SK-N-SH (cell line): ENCODE results near the gene STPG1. TPM values are rescaled to one million over a fixed set of nuclear protein-coding genes. Genes with fewer than 3 reads are reported as not detected.

Experiments
- CTCF ChIA-PET: fragments of 300-600, 350-600 bp; formaldehyde crosslinking; extraction: SDS; loops from one replicate; lab custom pipeline; 2021; lab: Yijun Ruan, JAX
- POLR2A ChIA-PET: fragments of 350-600 bp; sonication (Branson Sonifier 250); formaldehyde crosslinking; extraction: SDS; loops from one replicate; lab custom pipeline; 2020; ENCODE audit warnings: antibody characterized with exemption, inconsistent platforms; lab: Yijun Ruan, JAX
- DNase-seq: peaks from one replicate; pipeline ENCODE4 v3.0.0; 2012
- H2AFZ ChIP-seq: fragments of 200-600 bp; sonication (generic); 2 replicates; pipeline ENCODE4 v1.8.1; 2016; ENCODE audit warnings: antibody characterized with exemption, mild to moderate bottlenecking, low read depth
- H3F3A ChIP-seq: fragments of 200-600 bp; sonication (generic); replicated peaks from 2 replicates; pipeline ENCODE3; 2016; ENCODE audit warnings: antibody characterized with exemption, mild to moderate bottlenecking; ENCODE audit not compliant: insufficient read depth
- H3K27ac ChIP-seq, 2 experiments: fragments of 200-500 bp in 1 of 2; fragments of 200-600 bp in 1 of 2; sonication (Bioruptor generic) in 1 of 2; sonication (generic), shearing (Covaris generic) in 1 of 2; 2 replicates each; pipeline versions ENCODE4 v1.5.1 to v1.6.1; 2014 to 2016; ENCODE audit warnings: low read depth in 2 of 2, inconsistent platforms in 1 of 2, low read length in 1 of 2, mild to moderate bottlenecking in 1 of 2, mixed read lengths in 1 of 2
- H3K27me3 ChIP-seq: fragments of 200-600 bp; sonication (generic), shearing (Covaris generic); 2 replicates; pipeline ENCODE4 v1.6.1; 2016; ENCODE audit warnings: mixed run types; ENCODE audit not compliant: insufficient read depth
- H3K36me3 ChIP-seq, 2 experiments: fragments of 200-500 bp in 1 of 2; fragments of 200-600 bp in 1 of 2; sonication (Bioruptor generic) in 1 of 2; sonication (generic) in 1 of 2; replicated peaks in 1 of 2; 2 replicates each; pipeline versions ENCODE3 to v1.5.1; 2014 to 2016; ENCODE audit warnings: low read length in 1 of 2, mild to moderate bottlenecking in 1 of 2; ENCODE audit not compliant: insufficient read depth in 2 of 2, control insufficient read depth in 1 of 2
- H3K4me1 ChIP-seq, 2 experiments: fragments of 200-500 bp in 1 of 2; fragments of 200-600 bp in 1 of 2; sonication (Bioruptor generic) in 1 of 2; sonication (generic), shearing (Covaris generic) in 1 of 2; 2 replicates each; pipeline versions ENCODE4 v1.5.1 to v1.6.1; 2014 to 2016; ENCODE audit warnings: low read depth in 1 of 2, low read length in 1 of 2, mixed run types in 1 of 2; ENCODE audit not compliant: insufficient read depth in 2 of 2, control insufficient read depth in 1 of 2
- H3K4me2 ChIP-seq: fragments of 200-600 bp; sonication (generic), shearing (Covaris generic); 2 replicates; pipeline ENCODE4 v1.6.1; 2017; ENCODE audit warnings: mixed run types
- H3K4me3 ChIP-seq, 2 experiments: fragments of 200-500 bp in 1 of 2; fragments of 200-600 bp in 1 of 2; sonication (Bioruptor generic) in 1 of 2; sonication (generic), shearing (Covaris generic) in 1 of 2; 2 replicates each; pipeline versions ENCODE4 v1.5.1 to v1.8.1; 2014 to 2016; ENCODE audit warnings: low read depth in 2 of 2, inconsistent platforms in 1 of 2, low read length in 1 of 2, mild to moderate bottlenecking in 1 of 2, mixed read lengths in 1 of 2, moderate library complexity in 1 of 2
- H3K79me2 ChIP-seq: fragments of 200-600 bp; sonication (generic); 2 replicates; pipeline ENCODE4 v1.8.1; 2017; ENCODE audit warnings: mild to moderate bottlenecking; ENCODE audit not compliant: insufficient read depth
- H3K9ac ChIP-seq: fragments of 200-600 bp; sonication (generic); 2 replicates; pipeline ENCODE4 v1.6.1; 2017; ENCODE audit warnings: mixed run types
- H3K9me2 ChIP-seq: fragments of 200-600 bp; sonication (generic); 2 replicates; pipeline ENCODE4 v1.6.1; 2017; ENCODE audit warnings: mixed run types
- H3K9me3 ChIP-seq: fragments of 200-600 bp; sonication (generic); 2 replicates; pipeline ENCODE4 v1.6.1; 2017; ENCODE audit warnings: mixed run types, mild to moderate bottlenecking, moderate library complexity
- H4K20me1 ChIP-seq: fragments of 200-600 bp; sonication (generic); 2 replicates; pipeline ENCODE4 v1.6.1; 2017; ENCODE audit warnings: mild to moderate bottlenecking, mixed run types; ENCODE audit not compliant: insufficient read depth
- EP300 ChIP-seq, 2 experiments: IDR thresholded peaks; 2 replicates each; pipeline versions ENCODE4 v1.4.0 to v1.6.1; 2012; ENCODE audit warnings: borderline replicate concordance in 1 of 2, low read depth in 1 of 2, low read length in 1 of 2
- EZH2phosphoT487 ChIP-seq: fragments of 200-600 bp; sonication (generic); IDR thresholded peaks from 2 replicates; pipeline ENCODE4 v1.6.1; 2017; ENCODE audit warnings: low read depth, mixed run types, mild to moderate bottlenecking, antibody characterized with exemption, moderate library complexity, borderline replicate concordance
- FOSL2 ChIP-seq: IDR thresholded peaks from 2 replicates; pipeline ENCODE4 v1.4.0; 2012; ENCODE audit warnings: low read depth, mild to moderate bottlenecking, moderate library complexity, borderline replicate concordance
- FOXJ3 ChIP-seq: sonication (generic); formaldehyde crosslinking; IDR thresholded peaks from 2 replicates; pipeline ENCODE4 v1.5.1; 2020; ENCODE audit warnings: mild to moderate bottlenecking, missing genetic modification reagents
- GATA2 ChIP-seq: sonication (generic); formaldehyde crosslinking; IDR thresholded peaks from 2 replicates; pipeline ENCODE4 v1.5.0; 2020; ENCODE audit warnings: mild to moderate bottlenecking, missing genetic modification reagents
- JUND ChIP-seq: IDR thresholded peaks from 2 replicates; pipeline ENCODE4 v1.4.0; 2012
- NFIC ChIP-seq: IDR thresholded peaks from 2 replicates; pipeline ENCODE4 v1.4.0; 2012; ENCODE audit warnings: borderline replicate concordance
- RAD21 ChIP-seq: IDR thresholded peaks from 2 replicates; pipeline ENCODE4 v1.6.1; 2012; ENCODE audit warnings: mild to moderate bottlenecking, low read length
- RFX5 ChIP-seq: IDR thresholded peaks from 2 replicates; pipeline ENCODE4 v1.6.1; 2012; ENCODE audit warnings: mild to moderate bottlenecking, improper control_type of control experiment, low read length
- SMC3 ChIP-seq: IDR thresholded peaks from 2 replicates; pipeline ENCODE4 v1.6.1; 2012; ENCODE audit warnings: low read depth, low read length, improper control_type of control experiment
- TAF1 ChIP-seq: IDR thresholded peaks from 2 replicates; pipeline ENCODE4 v1.6.1; 2012; ENCODE audit warnings: low read depth, mild to moderate bottlenecking, low read length, moderate library complexity, borderline replicate concordance
- TCF12 ChIP-seq: IDR thresholded peaks from 2 replicates; pipeline ENCODE4 v1.4.0; 2012
- YY1 ChIP-seq: IDR thresholded peaks from 2 replicates; pipeline ENCODE4 v1.4.0; 2012; ENCODE audit warnings: low read depth, mild to moderate bottlenecking
- WGBS: methylation state at CpG from one replicate; pipeline ENCODE4 v1.1.6; 2017; ENCODE audit warnings: low lambda C conversion rate; 5-methylcytosine and 5-hydroxymethylcytosine counted together
- polyA plus RNA-seq, 3 experiments: library from polyadenylated mRNA; depleted of rRNA; stranded (reverse); fragments of >200 nt; gene quantifications; 2 replicates each; pipeline ENCODE4 v1.2.3, GENCODE V29; 2012
- TF ChIP-seq, protein P1 (sequence below): IDR thresholded peaks from 2 replicates; pipeline ENCODE4; 2012
- TF ChIP-seq, protein P2 (sequence below): fragments of 150-350 bp; IDR thresholded peaks from 2 replicates; pipeline ENCODE4 v1.6.1; 2016; ENCODE audit warnings: mild to moderate bottlenecking, low read depth, low read length
- TF ChIP-seq, protein P3 (sequence below): fragments of 150-350 bp; IDR thresholded peaks from 2 replicates; pipeline ENCODE4 v1.6.1; 2017; ENCODE audit warnings: antibody characterized with exemption, low read length, low read depth, borderline replicate concordance
- TF ChIP-seq, protein P4 (sequence below): IDR thresholded peaks from 2 replicates; pipeline ENCODE4 v1.4.0; 2012; ENCODE audit warnings: low read depth, borderline replicate concordance
- TF ChIP-seq, protein P5 (sequence below): IDR thresholded peaks from 2 replicates; pipeline ENCODE4 v1.6.1; 2012; ENCODE audit warnings: mild to moderate bottlenecking, low read depth, low read length, moderate library complexity

The STPG1 gene
- polyA plus RNA-seq, 1 of the 3 experiments (the other 2 are of a cell fraction), result 8.7 TPM

DNA sequence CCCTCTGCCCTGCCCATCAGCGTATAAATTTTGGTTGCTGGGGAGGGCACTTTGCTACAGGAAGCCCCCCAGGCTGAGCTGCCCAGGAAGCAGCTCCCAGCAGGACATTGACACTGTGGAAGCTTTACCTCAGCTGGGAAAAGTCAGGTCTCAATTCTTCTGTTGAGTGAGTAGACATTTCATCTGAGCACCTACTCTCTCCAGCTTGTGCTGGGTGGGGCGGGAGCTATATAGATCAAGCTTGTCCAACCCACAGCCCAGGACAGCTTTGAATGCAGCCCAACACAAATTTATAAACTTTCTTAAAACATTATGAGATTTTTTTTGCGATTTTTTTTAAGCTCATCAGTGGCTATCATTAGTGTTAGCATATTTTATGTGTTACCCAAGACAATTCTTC lies 11.4 kb upstream of the STPG1 start:
- DNase-seq, result no peak
- no peaks in the 10 kb centered on the region for H4K20me1 ChIP-seq
- H2AFZ ChIP-seq, result no peak overlapping the region
- ChIA-PET POLR2A (no interaction called here), CTCF (interaction anchor here (1.5 to 3.5 kb wide), 3 partner anchors 10 to 34 kb away, joined by 3 to 20 read pairs (median 7); partner anchors contain the start of genes NIPAL3 and STPG1)
- no peaks in the 10 kb centered on the region for H3K79me2 ChIP-seq
- H3F3A ChIP-seq, result no peaks in the 10 kb centered on the region
- no peak overlapping the region for H3K4me2 ChIP-seq
- 93% methylated on average over 3 of the region's 3 CpGs for WGBS
- TF ChIP-seq RAD21, result no peak
- TF ChIP-seq JUND, result no peak
- TF ChIP-seq FOXJ3, result no peak
- TF ChIP-seq, protein P1, sequence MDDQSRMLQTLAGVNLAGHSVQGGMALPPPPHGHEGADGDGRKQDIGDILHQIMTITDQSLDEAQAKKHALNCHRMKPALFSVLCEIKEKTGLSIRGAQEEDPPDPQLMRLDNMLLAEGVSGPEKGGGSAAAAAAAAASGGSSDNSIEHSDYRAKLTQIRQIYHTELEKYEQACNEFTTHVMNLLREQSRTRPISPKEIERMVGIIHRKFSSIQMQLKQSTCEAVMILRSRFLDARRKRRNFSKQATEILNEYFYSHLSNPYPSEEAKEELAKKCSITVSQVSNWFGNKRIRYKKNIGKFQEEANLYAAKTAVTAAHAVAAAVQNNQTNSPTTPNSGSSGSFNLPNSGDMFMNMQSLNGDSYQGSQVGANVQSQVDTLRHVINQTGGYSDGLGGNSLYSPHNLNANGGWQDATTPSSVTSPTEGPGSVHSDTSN, result no peak
- TF ChIP-seq, protein P2, sequence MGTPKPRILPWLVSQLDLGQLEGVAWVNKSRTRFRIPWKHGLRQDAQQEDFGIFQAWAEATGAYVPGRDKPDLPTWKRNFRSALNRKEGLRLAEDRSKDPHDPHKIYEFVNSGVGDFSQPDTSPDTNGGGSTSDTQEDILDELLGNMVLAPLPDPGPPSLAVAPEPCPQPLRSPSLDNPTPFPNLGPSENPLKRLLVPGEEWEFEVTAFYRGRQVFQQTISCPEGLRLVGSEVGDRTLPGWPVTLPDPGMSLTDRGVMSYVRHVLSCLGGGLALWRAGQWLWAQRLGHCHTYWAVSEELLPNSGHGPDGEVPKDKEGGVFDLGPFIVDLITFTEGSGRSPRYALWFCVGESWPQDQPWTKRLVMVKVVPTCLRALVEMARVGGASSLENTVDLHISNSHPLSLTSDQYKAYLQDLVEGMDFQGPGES, result no peak
- TF ChIP-seq, protein P3, sequence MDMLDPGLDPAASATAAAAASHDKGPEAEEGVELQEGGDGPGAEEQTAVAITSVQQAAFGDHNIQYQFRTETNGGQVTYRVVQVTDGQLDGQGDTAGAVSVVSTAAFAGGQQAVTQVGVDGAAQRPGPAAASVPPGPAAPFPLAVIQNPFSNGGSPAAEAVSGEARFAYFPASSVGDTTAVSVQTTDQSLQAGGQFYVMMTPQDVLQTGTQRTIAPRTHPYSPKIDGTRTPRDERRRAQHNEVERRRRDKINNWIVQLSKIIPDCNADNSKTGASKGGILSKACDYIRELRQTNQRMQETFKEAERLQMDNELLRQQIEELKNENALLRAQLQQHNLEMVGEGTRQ, result no peak
- no peak overlapping the region for H3K4me3 ChIP-seq
- no peak overlapping the region for H3K9ac ChIP-seq
- no peak overlapping the region for H3K27ac ChIP-seq
- H3K36me3 ChIP-seq, result peaks cover 4 to 6% of the 10 kb centered on the region in 2 experiments
- H3K4me1 ChIP-seq, result no peaks in the 10 kb centered on the region; a peak in 1 of 4 replicates
- no peaks in the 10 kb centered on the region for H3K27me3 ChIP-seq
- no peaks in the 10 kb centered on the region for H3K9me2 ChIP-seq
- no peaks in the 10 kb centered on the region for H3K9me3 ChIP-seq

DNA sequence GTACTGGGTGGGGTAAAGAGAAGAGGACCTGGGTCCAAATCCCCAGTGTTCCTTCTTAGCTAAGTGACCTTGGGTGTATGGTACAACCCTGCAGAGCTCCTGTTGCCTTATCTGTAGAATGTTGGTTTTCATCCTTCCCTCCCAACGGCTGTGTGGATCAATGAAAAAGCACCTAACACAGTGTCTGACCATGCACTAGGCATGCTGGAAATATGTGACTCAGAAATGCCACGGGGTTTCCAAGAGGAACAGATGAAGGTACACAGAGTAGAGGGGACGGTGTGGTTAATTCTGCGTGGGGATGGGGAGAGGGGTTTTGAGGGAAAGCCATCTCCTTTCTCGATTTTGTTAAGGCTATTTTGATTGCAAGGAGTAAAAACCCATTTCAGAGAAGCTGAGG lies 10.6 kb upstream of the STPG1 start:
- TF ChIP-seq, protein P4, sequence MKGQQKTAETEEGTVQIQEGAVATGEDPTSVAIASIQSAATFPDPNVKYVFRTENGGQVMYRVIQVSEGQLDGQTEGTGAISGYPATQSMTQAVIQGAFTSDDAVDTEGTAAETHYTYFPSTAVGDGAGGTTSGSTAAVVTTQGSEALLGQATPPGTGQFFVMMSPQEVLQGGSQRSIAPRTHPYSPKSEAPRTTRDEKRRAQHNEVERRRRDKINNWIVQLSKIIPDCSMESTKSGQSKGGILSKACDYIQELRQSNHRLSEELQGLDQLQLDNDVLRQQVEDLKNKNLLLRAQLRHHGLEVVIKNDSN, result no peak
- no peak for TF ChIP-seq EZH2phosphoT487
- TF ChIP-seq NFIC, result no peak
- no peak for TF ChIP-seq JUND
- no peak for TF ChIP-seq SMC3
- no peak for TF ChIP-seq GATA2
- no peak for TF ChIP-seq YY1
- TF ChIP-seq, protein P5, sequence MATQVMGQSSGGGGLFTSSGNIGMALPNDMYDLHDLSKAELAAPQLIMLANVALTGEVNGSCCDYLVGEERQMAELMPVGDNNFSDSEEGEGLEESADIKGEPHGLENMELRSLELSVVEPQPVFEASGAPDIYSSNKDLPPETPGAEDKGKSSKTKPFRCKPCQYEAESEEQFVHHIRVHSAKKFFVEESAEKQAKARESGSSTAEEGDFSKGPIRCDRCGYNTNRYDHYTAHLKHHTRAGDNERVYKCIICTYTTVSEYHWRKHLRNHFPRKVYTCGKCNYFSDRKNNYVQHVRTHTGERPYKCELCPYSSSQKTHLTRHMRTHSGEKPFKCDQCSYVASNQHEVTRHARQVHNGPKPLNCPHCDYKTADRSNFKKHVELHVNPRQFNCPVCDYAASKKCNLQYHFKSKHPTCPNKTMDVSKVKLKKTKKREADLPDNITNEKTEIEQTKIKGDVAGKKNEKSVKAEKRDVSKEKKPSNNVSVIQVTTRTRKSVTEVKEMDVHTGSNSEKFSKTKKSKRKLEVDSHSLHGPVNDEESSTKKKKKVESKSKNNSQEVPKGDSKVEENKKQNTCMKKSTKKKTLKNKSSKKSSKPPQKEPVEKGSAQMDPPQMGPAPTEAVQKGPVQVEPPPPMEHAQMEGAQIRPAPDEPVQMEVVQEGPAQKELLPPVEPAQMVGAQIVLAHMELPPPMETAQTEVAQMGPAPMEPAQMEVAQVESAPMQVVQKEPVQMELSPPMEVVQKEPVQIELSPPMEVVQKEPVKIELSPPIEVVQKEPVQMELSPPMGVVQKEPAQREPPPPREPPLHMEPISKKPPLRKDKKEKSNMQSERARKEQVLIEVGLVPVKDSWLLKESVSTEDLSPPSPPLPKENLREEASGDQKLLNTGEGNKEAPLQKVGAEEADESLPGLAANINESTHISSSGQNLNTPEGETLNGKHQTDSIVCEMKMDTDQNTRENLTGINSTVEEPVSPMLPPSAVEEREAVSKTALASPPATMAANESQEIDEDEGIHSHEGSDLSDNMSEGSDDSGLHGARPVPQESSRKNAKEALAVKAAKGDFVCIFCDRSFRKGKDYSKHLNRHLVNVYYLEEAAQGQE, result no peak
- no peak for TF ChIP-seq TCF12
- TF ChIP-seq RAD21, result no peak
- no peak for TF ChIP-seq RFX5
- TF ChIP-seq, protein P2, result no peak
- TF ChIP-seq FOSL2, result no peak
- TF ChIP-seq TAF1, result no peak
- TF ChIP-seq EP300 (IDR thresholded peaks at IDR 0.05; ENCODE audit: borderline replicate concordance in 1 of 2, low read depth in 1 of 2, low read length in 1 of 2), result no peak
- Histone ChIP-seq H3F3A (no peaks in the 10 kb centered on the region), H3K4me3 (no peak overlapping the region), H3K27ac (no peak overlapping the region), H3K9me3 (no peaks in the 10 kb centered on the region), H2AFZ (no peak overlapping the region), H3K36me3 (peaks cover 4 to 6% of the 10 kb centered on the region in 2 experiments), H3K9ac (no peak overlapping the region), H3K9me2 (no peaks in the 10 kb centered on the region), H3K79me2 (no peaks in the 10 kb centered on the region), H3K27me3 (no peaks in the 10 kb centered on the region), H4K20me1 (no peaks in the 10 kb centered on the region), H3K4me2 (no peak overlapping the region), H3K4me1 (peaks cover 0 to 3% of the 10 kb centered on the region in 2 experiments; a peak in 2 of 4 replicates)
- ChIA-PET CTCF (interaction anchor here (0.6 to 3.5 kb wide), 5 partner anchors 10 to 222 kb away, joined by 3 to 20 read pairs (median 4); partner anchors contain the start of genes NIPAL3 and STPG1), POLR2A (no interaction called here)
- 65% methylated on average over 5 of the region's 5 CpGs for WGBS
- DNase-seq, result no peak
